NB4 (cell line): Measurements from ENCODE around the gene RRP1B.

Experiments
- DNase-seq: peaks from one replicate; pipeline ENCODE4 v3.0.0; 2010; ENCODE audit warnings: low read depth
- H3K4me3 ChIP-seq: one replicate; pipeline ENCODE4 v1.5.1; 2011; ENCODE audit warnings: mild to moderate bottlenecking, low read depth, low read length, moderate library complexity
- CTCF ChIP-seq: IDR thresholded peaks from one replicate; pipeline ENCODE4 v1.5.1; 2012; ENCODE audit warnings: low read depth, low read length
- MAX ChIP-seq: IDR thresholded peaks from 2 replicates; pipeline ENCODE4 v1.6.1; 2011; ENCODE audit warnings: low read depth, low read length
- MYC ChIP-seq: IDR thresholded peaks from 2 replicates; pipeline ENCODE4 v1.6.1; 2011; ENCODE audit warnings: low read depth, low read length
- POLR2A ChIP-seq: IDR thresholded peaks from 2 replicates; pipeline ENCODE4 v1.6.1; 2011; ENCODE audit warnings: mild to moderate bottlenecking; ENCODE audit not compliant: insufficient read length; ENCODE audit errors: extremely low read depth

The RRP1B gene

GRCh38 chr21:43686811-43687565 is 27.6 kb downstream of the RRP1B start:
- no peak overlapping the region for H3K4me3 ChIP-seq
- TF ChIP-seq POLR2A (no peak), MYC (no peak), CTCF (no peak), MAX (no peak)
- no peak for DNase-seq

- no peak for TF ChIP-seq MYC
- TF ChIP-seq CTCF: no peak
- no peak for TF ChIP-seq MAX
- TF ChIP-seq POLR2A: no peak
- DNase-seq: no peak
- H3K4me3 ChIP-seq: no peak overlapping the region
Measured at GRCh38 chr21:43687566-43688399, 28.4 kb downstream of the RRP1B start.

- H3K4me3 ChIP-seq: no peak overlapping the region
- no peak for DNase-seq
- TF ChIP-seq MAX: no peak
- no peak for TF ChIP-seq POLR2A
- TF ChIP-seq CTCF: no peak
- TF ChIP-seq MYC: no peak
Measured at GRCh38 chr21:43688906-43689305, 29.5 kb downstream of the RRP1B start.

- no peak for DNase-seq
- TF ChIP-seq CTCF (no peak), POLR2A (no peak), MYC (no peak), MAX (no peak)
- H3K4me3 ChIP-seq: no peak overlapping the region
Measured at GRCh38 chr21:43689556-43690337, 30.4 kb downstream of the RRP1B start.

GRCh38 chr21:43690346-43690745 is 31.0 kb downstream of the RRP1B start:
- no peak for DNase-seq
- TF ChIP-seq POLR2A (no peak), MYC (no peak), CTCF (no peak), MAX (no peak)
- H3K4me3 ChIP-seq: no peak overlapping the region
